Measurements from ENCODE around the gene ZMIZ1.

ZMIZ1 gene

DNA sequence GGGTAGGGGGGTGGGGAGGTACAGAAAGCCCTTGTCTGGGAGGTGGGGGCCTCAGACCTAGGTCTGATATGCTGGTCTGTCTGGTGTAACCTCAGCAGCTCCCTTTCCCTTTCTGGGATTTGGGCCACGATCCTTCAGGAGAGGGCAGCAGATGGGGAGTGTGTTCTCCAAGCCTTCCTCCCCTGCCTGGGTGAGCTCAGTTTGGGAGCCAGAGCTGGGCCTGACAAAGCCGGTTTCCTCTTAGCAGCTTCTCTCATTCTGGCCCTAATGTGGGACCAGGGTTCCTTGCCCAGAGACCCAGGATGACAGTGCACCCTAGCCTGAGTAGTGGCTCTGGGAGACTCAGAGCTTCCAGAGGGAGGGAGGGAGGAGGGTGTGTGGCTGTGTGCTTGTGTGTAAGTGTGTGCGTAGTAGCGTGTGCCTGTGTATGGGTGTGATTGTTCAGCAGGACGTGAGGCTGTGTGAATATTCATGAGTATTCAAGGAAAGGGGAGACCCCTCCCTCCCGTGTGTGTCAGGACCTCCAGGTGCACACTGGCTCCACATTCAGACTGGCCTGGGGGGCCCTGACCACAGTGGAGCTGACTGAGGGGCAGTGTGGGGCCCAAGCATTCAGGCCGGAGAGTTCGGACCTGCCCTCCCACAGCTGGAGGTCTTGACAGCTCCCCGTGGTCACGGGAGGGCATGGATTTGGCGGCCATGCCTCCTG is 96.5 kb downstream of the ZMIZ1 start:
- H3K27ac ChIP-seq = no peak overlapping the region
- TF ChIP-seq, protein P1, sequence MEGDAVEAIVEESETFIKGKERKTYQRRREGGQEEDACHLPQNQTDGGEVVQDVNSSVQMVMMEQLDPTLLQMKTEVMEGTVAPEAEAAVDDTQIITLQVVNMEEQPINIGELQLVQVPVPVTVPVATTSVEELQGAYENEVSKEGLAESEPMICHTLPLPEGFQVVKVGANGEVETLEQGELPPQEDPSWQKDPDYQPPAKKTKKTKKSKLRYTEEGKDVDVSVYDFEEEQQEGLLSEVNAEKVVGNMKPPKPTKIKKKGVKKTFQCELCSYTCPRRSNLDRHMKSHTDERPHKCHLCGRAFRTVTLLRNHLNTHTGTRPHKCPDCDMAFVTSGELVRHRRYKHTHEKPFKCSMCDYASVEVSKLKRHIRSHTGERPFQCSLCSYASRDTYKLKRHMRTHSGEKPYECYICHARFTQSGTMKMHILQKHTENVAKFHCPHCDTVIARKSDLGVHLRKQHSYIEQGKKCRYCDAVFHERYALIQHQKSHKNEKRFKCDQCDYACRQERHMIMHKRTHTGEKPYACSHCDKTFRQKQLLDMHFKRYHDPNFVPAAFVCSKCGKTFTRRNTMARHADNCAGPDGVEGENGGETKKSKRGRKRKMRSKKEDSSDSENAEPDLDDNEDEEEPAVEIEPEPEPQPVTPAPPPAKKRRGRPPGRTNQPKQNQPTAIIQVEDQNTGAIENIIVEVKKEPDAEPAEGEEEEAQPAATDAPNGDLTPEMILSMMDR (IDR thresholded peaks at IDR 0.05) = no peak

DNA sequence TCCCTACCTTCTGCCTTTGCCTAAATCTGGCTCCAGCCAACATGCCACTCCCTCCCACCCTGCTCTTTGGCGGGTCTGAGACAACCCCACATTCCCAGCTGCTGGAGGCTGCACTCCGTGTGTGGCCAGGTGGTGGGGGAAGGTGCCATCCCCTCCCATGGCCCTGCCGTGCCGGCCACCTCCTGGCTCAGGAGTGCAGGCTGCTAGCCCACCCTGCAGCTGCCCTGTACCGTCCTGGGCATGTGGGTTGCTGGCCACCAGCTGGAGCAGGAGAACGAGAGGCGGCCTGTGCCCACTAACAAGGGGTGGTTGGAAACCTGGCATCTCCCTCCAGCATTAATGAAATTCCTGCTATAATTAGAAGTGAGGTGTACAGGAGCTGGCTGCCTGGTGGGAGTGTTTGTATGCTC is 97.6 kb downstream of the ZMIZ1 start:
- no peak overlapping the region for H3K27ac ChIP-seq
- TF ChIP-seq, protein P1 (IDR thresholded peaks at IDR 0.05) = no peak
- TF ChIP-seq ZFX (IDR thresholded peaks at IDR 0.05; ENCODE audit: borderline replicate concordance) = no peak

DNA sequence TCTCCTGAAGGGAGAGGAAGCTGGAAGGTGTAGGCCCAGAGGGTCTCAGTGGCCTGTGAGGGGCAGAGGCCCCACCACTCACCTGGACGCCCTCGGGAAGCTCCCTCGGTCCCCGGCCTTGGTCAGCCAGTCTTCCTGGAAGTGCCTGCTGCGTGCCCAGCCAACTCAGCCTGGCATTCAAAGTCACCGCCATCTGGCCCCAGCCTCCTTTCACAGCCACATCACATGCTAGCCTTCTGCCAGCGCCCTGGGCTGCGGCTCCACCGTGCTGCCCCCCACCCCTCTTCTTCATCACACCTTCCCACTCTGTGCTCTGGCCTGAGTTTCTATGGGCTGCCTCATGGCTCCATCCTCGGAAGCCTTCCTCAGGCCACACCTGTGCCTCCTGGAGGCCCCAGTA is 98.0 kb downstream of the ZMIZ1 start:
- no peak for TF ChIP-seq ZFX (IDR thresholded peaks at IDR 0.05; ENCODE audit: borderline replicate concordance)
- TF ChIP-seq, protein P1 (IDR thresholded peaks at IDR 0.05) = no peak
- H3K27ac ChIP-seq = no peak overlapping the region

DNA sequence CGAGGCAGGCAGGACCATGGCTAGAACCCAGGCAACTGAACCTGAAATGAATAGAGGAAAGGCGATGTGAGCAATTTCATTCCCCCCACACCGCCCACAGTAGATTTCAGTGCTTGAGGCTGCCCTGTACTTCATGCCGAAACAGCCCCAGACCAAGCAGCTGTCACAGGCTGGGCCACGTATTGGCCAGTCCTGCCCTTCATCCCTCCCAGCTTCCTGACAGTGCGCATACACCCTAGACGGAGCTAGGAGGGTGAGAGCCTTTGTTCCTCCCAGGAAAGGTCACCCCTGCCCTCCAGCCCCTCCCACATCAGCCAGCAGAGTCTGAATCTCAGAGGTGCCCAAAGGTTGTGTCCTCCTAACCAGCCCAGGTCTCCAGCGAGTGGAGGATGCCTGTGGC is 98.8 kb downstream of the ZMIZ1 start:
- no peak for TF ChIP-seq ZFX (IDR thresholded peaks at IDR 0.05; ENCODE audit: borderline replicate concordance)
- TF ChIP-seq, protein P1 (IDR thresholded peaks at IDR 0.05) = no peak

DNA sequence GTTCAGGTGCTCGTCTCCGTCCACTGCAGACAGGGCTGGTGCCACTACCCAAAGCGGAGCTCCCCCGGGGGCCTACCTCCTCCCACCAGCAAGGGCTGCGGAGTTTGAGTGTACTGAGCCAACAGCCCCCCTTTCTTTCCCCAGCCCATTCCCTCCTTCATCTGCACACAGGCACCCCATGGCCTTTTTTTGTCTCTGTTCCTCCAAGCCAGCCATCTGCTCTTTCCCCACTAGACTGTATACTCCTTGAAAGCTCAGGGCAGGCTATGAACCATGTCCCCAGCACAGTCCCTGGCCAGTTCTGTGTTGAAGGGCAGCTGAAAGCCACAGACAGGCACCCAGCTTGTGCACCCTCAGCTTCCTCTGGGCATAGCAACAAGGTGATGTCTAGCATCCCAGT is 99.4 kb downstream of the ZMIZ1 start:
- no peak overlapping the region for H3K27ac ChIP-seq
- TF ChIP-seq, protein P1 (IDR thresholded peaks at IDR 0.05) = no peak
- no peak for TF ChIP-seq ZFX (IDR thresholded peaks at IDR 0.05; ENCODE audit: borderline replicate concordance)

More for the DNA sequence above, 98.8 kb downstream of the ZMIZ1 start:
- H3K27ac ChIP-seq = no peak overlapping the region

DNA sequence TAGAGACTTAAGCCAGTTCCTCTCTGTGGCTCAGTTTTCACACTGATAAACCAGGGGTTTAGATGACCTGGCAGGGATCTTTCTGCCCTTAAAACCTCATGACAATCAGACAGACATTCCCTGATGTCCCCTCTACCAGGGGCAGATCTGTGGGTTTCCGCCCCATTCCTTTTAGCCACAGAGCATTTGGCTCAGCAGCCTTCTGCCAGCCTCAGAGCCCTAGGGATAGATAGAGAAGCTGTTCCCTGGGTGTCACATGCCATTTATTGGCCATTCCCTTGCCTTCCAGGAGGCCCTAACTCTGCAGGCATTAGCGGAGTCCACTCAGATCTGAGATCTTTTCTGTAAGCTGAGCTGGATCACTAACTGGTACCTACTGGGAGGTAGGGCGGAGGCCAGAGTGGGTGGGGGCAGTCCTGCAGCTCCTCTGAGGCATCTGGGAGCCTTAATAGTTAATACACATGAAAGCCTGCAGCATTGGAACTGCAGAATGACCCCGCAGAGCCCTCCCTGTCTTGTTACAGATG is 101.5 kb downstream of the ZMIZ1 start:
- no peak overlapping the region for H3K27ac ChIP-seq
- TF ChIP-seq, protein P1 (IDR thresholded peaks at IDR 0.05) = no peak
- TF ChIP-seq ZFX (IDR thresholded peaks at IDR 0.05; ENCODE audit: borderline replicate concordance) = no peak

DNA sequence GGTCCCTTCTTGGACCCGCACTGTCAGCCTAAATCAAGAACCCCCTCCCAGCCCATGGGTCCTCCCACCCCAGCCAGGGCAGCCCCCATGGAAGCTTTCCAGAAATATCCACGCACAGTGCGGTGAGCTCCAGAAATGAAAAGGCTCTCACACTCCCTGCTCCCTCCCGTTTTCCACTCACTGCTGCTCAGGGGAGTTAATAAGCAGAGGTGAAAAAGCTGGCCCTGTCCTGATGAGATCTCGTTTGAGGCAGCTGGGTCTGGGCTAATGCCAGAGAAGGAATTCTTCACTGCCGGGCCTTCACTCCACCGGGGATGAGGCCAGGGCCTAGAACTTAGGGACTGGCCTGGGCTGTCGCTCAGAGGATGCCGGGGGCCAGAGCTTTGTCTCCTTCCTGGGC is 102.2 kb downstream of the ZMIZ1 start:
- TF ChIP-seq, protein P1 (IDR thresholded peaks at IDR 0.05) = no peak
- no peak for TF ChIP-seq ZFX (IDR thresholded peaks at IDR 0.05; ENCODE audit: borderline replicate concordance)
- no peak overlapping the region for H3K27ac ChIP-seq
